Measurements from ENCODE around the gene SLC4A7.
A peak's percentile ranks its signal among the peaks of the same experiment; 100 is the strongest.
"Not testable (repeated sequence)": the region's sequence is repeated elsewhere in the genome, so short reads cannot be mapped to it uniquely, and the experiment has no call there.

SLC4A7 gene

DNA sequence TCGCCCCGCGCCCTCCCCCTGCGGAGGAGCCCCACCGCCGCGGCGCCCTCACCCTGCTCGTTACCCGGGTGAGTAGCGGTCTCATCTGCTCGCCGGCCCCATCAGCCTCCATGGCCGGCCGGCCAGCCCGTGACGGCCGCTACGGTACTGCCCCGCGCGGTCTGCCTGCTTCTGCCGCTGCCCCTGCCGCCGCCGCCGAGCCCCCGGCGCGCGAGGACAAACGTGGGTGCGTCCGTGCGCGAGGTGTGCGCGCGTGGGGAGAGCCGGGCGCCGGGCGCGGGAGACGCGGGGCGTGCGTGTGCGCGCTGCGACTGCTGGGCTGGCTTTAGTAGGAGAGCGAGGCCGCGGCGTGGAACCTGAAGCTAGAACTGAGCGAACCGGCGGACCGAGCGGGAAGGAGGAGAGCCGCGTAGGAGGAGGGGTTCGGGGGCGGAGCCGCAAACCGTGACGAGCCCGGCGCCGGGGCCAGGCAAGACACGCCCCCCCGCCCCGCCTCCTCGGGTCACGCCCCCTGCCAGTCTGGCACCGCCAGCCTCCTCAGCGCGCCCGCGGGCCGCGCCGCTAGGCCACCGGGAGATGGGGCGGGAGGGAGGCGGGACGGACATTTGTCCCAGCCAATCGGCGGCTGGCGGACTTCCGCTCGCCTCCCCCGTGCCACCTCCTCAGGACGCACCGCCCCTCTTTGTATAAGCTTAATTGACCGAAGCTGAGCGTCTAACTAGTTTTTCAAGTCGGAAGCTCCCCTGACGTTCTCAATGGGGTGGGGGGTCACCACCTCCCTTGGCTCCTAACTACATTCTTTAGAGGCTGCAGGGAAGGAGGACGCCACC is at the start of gene SLC4A7:
Gene SLC4A7, minus strand, starts transcription at position 370 of the 830 bp plus-strand sequence. Its CDS starts 258 bp downstream, at position 112.
- DNase-seq, result peak; percentile 97 to 100 (median 99)

DNA sequence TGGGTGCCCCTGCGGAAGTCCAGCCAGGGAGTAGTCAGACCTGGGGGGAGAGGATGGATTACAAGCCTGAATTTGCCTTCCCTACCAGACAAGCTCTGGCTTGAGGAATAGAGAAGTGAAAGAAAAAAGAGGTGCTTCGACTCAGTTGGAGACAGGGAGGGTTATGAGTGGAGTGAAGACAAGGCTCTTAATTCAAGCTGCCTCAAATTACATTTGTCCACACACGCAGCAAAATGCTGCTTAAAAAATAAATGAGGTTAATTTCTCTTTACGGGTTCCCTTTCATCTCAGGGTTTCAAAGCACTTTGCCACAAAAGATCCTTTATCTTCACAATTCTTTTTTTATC is 49.0 kb upstream of the SLC4A7 start:
- DNase-seq, result peak; percentile 40 to 54 (median 53)

DNA sequence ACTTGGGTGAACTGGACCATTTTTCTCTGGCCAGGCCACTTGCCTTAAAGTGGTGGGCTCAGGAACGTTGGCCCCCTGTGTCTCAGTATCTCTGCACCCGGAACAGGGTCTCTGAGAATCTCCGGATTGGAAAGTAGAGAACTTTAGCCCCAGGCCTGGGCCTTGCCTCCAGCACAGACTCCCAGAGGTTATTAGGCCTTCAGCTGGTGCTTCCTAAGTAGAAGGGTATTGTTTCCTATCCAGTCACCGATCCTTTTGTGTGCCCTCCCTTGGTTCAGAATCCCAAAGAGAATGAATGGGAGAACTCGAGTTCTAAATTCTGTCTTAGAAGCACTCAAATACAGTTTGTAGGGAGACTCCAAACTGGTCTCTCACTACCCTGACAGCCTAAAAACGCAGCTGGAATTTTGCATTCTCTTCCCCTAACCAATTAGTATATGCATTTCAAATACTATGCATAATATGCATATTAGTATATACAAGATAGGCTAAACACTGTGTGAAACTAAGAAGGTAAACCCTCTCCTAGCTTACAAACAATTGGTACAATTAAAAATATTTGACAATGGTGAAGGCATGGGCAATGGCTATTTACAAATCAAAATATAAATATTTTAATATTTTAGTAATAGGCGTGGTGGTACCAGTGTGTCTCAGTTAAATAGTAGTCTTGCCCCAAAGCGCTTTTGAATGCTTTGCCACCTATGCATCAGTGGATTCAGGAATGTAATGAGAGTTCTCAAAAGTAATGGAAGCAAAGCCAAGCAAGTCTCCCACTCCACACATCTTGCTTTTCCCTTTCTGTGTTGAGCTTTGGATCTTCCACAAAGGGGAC is 48.5 kb upstream of the SLC4A7 start:
- no peak for DNase-seq

DNA sequence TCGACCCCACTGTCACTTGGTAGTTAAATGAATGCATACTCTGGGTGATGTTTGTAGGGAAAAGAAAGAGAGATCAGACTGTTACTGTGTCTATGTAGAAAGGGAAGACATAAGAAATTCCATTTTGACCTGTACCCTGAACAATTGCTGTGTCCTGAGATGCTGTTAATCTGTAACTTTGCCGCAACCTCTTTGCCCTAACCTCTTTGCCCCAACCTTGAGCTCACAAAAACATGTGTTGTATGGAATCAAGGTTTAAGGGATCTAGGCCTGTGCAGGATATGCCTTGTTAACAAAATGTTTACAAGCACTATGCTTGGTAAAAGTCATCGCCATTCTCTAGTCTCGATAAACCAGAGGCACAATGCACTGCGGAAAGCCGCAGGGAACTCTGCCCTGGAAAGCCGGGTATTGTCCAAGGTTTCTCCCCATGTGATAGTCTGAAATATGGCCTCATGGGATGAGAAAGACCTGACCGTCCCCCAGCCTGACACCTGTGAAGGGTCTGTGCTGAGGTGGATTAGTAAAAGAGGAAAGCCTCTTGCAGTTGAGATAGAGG is 47.1 kb upstream of the SLC4A7 start:
- not testable (repeated sequence) for DNase-seq

DNA sequence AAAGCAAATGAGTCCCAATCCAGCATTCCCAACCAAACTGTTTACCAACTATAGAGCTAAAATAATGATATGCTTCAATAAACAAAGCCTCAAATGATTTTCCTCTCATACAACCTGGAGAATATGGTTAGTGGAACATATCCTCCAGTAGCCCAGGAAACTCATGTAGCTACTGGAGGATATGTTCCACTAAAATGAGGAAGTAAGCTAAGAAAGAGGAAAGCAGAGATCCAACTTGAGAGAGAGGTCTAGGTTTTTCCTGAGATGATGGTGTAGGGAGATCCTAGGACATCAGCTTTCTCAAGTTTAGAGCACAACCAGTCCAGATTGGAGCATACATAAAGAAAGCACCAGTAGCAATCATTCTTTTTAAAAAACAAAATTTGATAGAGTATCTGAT is 44.6 kb upstream of the SLC4A7 start:
- peak; percentile 31 to 56 (median 55) for DNase-seq

DNA sequence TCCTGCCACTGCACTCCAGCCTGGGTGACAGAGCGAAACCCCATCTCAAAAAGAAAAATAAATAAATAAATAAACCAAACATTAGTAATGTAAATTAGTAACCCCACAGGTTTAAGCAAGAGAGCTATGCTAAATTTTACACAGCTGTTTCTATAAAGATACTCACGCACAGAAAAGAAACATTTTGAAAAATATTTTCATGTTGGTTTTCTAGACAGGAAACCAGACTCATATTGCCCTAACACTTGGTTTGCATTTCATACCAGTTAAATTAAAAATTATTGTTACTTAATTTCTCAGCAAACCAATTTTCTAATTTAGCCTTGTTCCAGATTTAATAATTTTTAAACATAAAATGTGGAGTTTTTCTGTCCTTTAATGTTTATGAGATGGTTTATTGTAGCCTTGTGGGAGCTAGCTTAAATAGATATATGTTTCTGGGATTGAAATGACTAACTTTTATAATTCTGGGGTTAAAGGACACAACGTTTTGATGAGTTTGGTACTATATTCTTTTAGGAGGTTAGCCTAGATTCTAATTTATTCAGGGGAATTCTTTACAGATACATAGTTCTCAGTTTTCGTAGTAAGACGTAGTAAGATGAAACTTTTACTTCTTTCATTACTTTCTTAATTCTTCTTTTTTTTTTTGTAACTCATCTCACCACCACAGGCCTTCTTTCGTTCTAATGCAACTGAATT is 42.6 kb upstream of the SLC4A7 start:
- DNase-seq, result no peak

DNA sequence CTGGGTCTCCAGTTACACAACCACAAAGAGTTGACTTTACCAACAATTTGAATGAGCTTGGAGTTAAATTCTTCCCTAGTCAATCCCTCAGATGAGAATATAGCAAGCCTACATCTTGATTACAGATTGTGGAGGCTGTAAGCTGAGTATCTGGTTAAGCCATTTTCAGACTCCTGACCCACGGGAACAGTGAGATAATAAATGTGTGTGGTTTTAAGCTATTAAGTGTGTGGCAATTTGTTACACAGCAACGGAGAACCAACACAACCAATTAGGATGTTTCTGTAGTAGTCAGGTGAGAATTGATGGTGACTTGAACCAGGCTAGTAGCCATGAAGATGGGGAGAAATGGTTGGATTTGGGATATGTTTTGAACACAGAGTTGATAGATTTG is 37.7 kb upstream of the SLC4A7 start:
- no peak for DNase-seq

DNA sequence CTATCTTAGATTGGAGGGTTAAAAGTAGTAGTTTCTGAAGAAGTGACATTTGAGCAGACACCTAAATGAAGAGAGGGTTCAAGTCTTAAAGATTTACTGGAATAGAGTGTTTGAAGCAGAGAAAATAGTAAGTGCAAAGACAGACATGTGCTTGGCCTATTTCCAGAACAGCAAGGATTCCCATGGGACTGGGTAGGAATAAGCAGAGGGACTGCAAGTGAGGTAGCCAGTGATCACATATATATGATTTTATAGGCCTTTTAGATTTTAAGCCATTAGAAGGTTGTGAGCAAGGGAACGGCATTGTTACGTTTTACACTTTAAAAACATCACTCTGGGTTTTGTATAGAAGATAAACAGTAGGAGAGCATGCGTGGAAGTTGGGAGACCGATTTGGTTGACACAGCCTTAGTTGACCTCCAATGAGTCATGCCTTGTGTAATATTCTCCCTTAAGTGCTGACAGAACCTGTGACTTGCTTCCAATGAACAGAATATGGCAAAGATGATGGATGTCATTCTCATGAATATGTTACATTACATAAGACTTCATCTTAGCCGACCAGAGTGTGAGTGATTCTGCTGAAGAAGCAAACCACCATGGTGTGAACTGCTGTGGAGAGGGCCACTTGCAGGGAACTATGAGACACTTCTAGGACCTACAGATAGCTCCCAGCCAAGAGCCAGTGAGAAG is 37.1 kb upstream of the SLC4A7 start:
- peak; percentile 84 to 96 (median 96) for DNase-seq

DNA sequence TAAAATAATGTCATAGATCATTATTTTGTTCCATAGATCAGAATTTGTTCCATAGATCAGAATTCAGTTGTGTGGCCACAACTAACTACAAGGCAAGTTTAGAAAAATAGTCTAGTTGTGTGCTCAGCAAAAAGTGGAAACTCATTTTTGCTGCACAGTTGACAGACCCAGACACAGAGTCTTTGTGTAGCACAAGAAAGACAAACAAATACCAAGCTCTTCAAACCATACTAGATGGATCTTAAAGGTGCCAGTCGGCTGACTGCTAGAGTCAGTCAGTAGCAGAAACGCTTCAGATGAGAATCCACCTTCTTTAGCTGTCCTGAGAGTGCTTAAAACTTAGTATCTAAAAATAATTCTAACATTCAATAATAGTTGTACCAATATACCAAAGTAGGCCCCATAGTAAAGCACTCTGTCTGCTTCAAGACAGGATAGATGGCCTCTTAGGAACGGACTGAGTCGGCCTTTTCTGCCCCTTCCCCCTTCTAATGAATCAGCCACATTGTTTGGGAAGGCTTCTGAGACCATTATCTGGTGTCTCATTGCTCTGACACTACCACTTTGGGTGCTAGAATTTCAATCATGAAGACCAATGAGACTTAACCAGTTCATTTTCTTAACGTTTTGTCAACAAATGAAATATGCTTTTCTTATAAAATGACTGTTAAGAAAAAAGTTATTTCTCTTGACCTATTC is 27.7 kb upstream of the SLC4A7 start:
- DNase-seq, result no peak

DNA sequence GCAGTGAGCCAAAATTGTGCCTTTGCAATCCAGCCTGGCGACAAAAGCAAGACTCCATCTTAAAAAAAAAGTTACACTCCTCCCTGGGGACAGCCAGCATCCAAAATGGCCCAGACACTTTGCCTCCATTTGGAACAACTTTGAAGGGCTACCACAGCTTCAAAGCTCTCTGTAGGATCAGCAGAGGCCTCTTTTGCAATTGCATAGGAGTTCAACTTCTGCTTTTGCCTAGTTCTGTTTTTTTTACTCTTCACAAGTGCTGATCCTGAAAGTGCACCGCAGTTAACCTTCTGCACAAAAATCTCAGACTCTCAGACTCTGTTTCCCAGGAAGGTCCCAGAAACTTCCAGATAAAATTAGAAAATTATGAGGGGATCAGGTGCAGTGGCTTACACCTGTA is 25.2 kb upstream of the SLC4A7 start:
- DNase-seq, result peak; percentile 63 to 83 (median 83)

DNA sequence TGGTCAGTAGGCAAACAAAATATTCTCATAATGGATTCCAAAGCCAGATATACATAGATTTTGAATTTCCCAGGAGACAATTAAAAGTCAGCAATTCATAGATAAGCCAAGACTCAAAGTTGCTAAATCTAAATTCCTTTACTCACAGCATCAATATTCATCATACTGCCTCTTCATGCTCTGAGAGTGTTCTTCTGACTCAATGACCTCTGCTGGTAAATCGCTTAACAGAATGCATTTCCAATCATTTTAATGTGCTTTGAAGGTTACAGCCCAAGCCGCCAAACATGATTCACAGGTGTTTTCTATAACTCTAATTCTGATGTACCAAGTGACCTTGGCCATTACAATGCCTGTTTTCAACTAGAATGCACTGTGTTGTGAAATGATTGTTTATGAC is 24.2 kb upstream of the SLC4A7 start:
- DNase-seq, result no peak

DNA sequence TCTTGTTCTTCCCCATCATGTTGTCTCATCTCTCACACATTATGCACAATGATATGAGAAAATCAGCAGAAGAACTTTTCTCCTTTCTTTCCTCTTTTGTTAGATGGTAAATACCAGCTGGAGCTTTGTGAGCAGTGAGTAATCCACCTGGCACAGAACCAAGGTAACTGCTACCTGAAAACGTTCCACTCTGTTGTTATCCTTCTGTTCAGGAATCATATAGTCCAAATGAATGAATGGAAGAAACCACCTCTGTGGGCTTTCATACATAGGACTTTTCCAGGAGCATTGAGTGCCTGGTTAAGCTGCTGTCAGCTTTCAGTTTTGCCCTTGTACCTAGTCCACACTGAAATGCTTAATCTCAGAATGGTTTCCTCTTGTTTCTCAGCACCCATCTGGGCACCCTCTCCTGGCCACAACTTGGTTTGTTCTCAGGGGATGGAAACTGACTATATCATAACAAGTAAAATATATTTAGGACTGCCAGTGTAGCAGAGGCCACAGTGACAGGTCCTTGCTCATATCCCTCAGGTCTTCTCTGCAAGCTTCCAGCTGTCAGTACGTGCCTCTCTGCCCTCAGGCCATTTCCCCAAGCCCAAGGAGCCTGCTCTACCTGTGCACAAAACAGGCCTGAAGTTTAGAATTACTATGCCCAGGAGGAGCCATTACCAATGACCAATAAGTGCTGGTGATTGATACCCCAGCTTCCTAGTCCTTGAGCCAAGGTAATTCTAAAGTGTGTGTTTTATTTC is 23.5 kb upstream of the SLC4A7 start:
- DNase-seq, result no peak

DNA sequence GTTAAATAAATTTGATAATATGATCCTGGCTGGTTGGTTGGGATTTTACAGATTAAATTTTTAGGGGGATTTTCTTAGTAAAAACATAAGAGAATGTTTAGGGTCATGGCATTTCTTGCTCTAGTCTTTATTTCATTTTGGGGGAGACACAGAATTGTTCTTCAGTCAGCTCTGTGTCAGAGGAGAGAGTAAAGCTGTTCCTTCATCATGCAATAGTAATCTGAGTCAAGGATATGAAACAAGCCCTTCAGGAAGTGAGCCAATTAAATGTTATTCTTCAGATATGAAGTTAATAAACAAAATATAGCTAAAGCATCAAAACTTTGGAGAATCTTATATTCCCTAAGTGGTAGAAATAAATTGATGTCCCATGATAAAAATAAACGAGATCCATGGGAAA is 22.9 kb upstream of the SLC4A7 start:
- DNase-seq, result peak in 2 of 3 donors; percentile 21 to 26

DNA sequence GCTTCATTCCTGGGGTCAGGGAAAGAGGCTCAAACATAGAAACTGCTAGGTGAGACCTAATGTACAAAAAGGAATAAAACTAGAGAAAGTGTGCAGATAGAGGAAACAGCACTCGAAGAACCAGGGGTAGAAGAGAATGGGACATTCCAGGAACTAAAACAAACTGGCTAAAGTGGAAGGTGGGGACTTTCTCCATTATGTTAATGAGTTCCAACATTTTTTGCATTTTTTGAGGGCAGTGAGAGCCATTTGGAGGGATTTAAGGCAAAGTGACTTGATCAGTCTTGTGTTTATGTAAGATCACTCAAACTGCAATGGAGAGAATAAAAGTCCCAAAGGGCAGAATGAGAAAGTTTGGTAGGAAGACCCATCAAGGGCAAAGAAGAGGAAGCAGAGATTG is 20.6 kb upstream of the SLC4A7 start:
- peak in 1 of 3 donors; percentile 13 for DNase-seq

DNA sequence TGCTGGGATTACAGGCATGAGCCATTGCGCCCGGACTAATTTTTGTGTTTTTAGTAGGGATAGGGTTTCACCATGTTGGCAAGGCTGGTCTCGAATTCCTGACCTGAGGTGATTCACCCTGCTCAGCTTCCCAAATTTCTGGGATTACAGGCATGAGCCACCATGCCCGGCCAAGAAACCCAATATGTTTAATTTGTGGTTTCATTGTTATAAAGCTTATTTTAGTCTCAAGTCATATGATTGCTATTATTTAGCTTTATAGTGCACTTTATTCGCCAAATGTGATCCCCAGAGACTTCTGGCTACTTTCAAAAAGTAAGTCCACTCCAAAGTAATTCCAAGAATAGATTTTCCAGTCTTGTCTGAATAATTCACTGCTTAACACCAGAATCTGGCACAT is 19.3 kb upstream of the SLC4A7 start:
- DNase-seq, result no peak

DNA sequence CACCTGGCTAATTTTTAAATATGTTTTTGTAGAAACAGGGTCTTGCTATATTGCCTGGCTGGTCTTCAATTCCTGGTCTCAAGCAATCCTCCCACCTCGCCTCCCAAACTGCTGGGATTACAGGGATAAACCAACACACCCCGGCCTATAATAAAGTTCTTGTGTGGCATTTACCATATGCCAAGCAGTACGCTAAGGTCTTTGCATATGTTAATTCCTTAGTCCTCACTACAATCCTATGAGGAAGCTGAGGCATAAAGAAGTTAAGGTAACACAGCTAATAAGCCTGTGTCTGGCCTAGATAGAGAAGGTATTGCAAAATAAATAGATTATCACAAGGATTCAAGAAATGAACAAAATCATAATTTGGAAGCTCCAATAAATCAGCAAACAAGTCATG is 17.6 kb upstream of the SLC4A7 start:
- DNase-seq, result no peak

DNA sequence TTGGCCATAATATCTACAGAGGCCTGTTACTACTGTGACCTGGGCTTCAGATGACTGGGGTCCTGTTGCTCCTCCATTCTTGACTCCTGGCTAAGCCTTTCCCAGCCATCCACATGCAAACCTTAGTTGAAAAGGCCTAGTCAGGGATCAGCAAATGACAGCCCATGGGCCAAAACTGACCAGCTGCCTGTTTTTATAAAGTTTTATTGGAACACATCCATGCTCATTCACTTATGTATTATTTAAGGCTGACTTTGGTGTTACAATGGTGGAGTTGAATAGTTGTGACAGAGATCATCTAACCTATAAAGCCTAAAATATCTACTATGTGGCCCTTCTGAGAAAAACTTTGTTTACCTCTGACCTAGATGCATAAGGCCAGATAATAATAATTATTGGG is 16.8 kb upstream of the SLC4A7 start:
- DNase-seq, result no peak

DNA sequence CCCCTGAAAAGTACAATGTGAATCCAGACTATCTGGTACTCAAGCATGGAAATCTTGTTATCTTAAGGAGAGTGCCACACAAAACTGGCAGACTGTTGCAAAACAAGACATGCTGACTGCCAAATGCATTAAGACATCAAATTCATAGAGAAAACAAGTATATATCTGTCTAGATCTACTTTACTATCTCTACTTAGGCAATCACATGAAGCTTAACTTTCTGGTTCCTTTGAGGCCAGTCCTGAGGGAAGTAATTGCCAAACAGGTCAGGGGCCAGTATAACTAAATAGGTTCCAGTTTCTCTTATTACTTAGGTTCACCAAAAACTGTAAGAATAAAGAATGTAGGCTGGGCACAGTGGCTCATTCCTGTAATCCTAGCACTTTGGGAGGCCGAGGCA is 15.9 kb upstream of the SLC4A7 start:
- no peak for DNase-seq

DNA sequence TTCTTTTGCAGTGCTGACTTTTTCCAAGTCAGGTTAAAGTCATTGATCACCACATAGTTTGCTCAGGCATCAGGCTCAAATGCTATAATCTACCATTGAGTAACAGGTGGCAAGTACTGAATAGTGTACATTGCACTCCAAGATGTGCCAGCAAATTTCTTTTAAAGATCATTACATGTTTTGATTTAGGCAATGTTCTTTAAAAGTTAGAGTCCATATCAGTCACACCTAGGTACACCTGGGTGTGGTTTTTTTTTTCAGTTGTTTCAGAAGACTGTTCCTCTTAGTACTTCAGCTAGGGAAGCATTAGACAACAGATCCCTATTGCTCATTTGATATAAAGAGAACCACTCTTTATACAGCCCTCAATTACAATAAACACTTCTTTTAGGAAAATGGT is 10.6 kb upstream of the SLC4A7 start:
- DNase-seq, result no peak

DNA sequence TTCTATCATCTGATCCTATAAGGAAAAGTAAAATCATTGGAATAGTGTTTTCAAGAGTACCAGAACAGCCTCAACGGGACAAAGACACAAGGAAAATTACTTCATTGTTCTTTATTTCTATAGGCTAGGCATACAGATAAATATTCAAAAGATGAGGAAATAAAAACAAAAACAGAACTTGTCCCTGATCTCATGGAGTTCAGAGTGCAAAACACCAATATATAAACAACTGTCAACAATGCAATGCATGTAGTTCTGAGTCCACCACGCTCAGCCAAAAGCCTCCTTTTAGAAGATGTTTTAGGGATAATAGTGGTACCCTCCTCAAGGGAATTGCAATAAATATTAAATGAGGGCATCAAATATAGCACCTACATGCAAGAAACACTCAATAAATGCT is 4.6 kb upstream of the SLC4A7 start:
- DNase-seq, result no peak

DNA sequence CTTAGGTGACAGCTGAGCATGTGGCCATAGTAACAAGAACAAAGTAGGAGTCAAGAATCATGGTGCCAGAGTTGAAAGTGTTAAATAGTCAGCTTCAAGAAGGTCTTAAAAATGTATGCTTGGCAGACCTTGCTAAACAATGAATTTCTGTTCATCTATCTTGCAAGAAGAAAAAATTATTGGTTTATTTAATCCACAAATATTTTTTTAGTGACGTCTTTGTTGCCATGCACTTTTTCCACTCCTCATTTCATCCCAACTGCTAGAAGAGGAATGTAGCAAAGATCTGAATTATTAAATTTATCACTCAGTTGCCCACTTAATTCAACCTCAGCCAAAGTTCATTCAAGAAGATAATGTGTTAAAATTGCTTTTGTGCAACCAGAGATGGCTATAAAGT is 3.2 kb upstream of the SLC4A7 start:
- no peak for DNase-seq

Data from suppressor macrophage treated with lipopolysaccharide for 1 hour (primary cell).